HepG2 (cell line): Measurements from ENCODE around the gene GNGT2. TPM values are rescaled to one million over a fixed set of nuclear protein-coding genes. Genes with fewer than 3 reads are reported as not detected.

Experiments used
- AHDC1 ChIP-seq: sonication (generic); formaldehyde crosslinking; IDR thresholded peaks from 2 replicates; pipeline ENCODE4 v1.5.1; 2020; ENCODE audit warnings: mild to moderate bottlenecking, missing genetic modification reagents, borderline replicate concordance
- HMGXB3 ChIP-seq: sonication (generic); formaldehyde crosslinking; IDR thresholded peaks from 2 replicates; pipeline ENCODE4 v1.4.0; 2020; ENCODE audit warnings: missing genetic modification reagents, borderline replicate concordance
- NCOA1 ChIP-seq: sonication (generic); formaldehyde crosslinking; IDR thresholded peaks from 2 replicates; pipeline ENCODE4 v1.9.0; 2021; ENCODE audit warnings: missing genetic modification reagents
- NFKBIZ ChIP-seq: IDR thresholded peaks from 2 replicates; pipeline ENCODE4 v1.6.1; 2018; ENCODE audit warnings: missing genetic modification reagents, missing compliant biosample characterization
- SNRNP70 ChIP-seq: fragments of 200-400 bp; formaldehyde crosslinking; IDR thresholded peaks from 2 replicates; pipeline ENCODE4 v1.6.1; 2017; ENCODE audit warnings: mild to moderate bottlenecking, low read depth, low read length, moderate library complexity
- TAF1 ChIP-seq: sonication (generic); formaldehyde crosslinking; IDR thresholded peaks from 2 replicates; pipeline ENCODE4 v1.4.0; 2020; ENCODE audit warnings: missing genetic modification reagents
- TOPORS ChIP-seq: sonication (generic); formaldehyde crosslinking; IDR thresholded peaks from 2 replicates; pipeline ENCODE4 v1.8.0; 2023; ENCODE audit warnings: mild to moderate bottlenecking, missing genetic modification reagents
- ZNF251 ChIP-seq: sonication (generic); formaldehyde crosslinking; IDR thresholded peaks from 2 replicates; pipeline ENCODE4 v1.9.0; 2021; ENCODE audit warnings: mild to moderate bottlenecking, missing genetic modification reagents
- ZNF552 ChIP-seq: sonication (generic); formaldehyde crosslinking; IDR thresholded peaks from 2 replicates; pipeline ENCODE4 v1.9.0; 2022; ENCODE audit warnings: missing genetic modification reagents, mild to moderate bottlenecking, borderline replicate concordance
- ZNF615 ChIP-seq: sonication (generic); formaldehyde crosslinking; IDR thresholded peaks from 2 replicates; pipeline ENCODE4 v1.5.0; 2020; ENCODE audit warnings: mild to moderate bottlenecking, missing genetic modification reagents, borderline replicate concordance
- polyA plus RNA-seq, 8 experiments: library from polyadenylated mRNA; depleted of rRNA in 3 of 8; stranded (reverse) in 7 of 8; unstranded in 1 of 8; fragments of >200 nt; fragmentation: Illumina TruSeq in 4 of 8; extraction: Trizol in 4 of 8; gene quantifications; 2 replicates each; pipeline versions ENCODE4 v1.2.1 to v1.2.3, GENCODE V29; 2011 to 2016; ENCODE audit warnings: low read depth in 4 of 8, missing spikeins in 1 of 8, mixed read lengths in 1 of 8; ENCODE audit not compliant: insufficient read depth in 1 of 8
- total RNA-seq, 5 experiments: library from RNA; depleted of rRNA; stranded (reverse); fragments of >200 nt; fragmentation: Illumina TruSeq; extraction: Trizol; gene quantifications; 2 replicates each; pipeline ENCODE4 v1.2.3, GENCODE V29; 2016; ENCODE audit warnings: low read depth in 1 of 5

The GNGT2 gene
- total and polyA plus RNA-seq, 2 of the 13 experiments (the other 11 are each of a cell fraction or from before 2014, with no cell fraction given): not detected

DNA sequence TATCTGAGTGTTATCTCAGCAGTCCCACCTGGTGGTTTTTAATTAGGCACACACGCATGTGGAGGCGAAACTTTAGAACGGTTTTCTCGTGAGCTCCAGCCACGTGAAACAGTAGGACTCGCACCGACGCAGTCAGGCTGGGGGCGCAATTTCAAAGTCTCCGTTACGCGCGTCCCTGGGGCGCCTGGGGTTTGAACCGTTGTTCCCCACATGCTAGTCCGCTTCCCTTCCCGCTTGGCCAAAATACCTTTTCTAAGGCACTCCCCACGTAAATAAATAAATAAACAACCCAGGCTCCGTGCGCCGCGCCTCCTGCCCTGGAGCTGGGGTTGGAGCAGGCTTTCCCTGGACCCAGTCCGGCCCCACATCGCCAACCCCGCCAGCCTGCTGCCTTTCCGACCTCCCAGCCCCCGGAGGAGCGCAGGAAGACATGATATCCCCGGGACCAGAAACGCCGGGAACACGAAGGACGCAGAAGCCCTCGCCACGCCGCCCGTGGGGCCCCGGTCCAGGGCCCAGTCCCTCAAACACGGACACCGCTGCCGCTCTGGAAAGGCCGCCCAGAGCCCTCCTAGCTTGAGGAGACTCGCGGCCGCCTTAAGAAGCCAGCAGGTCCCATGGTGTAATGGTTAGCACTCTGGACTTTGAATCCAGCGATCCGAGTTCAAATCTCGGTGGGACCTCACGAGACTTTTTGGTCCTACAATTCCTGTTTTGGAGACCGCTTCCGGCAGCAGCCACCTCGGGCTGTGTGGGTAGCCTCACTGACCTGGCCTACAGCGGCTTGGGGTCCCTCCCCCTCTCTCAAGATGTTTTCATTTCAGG lies 18.2 kb downstream of the GNGT2 start (continued):
- TF ChIP-seq TOPORS (CRISPR knock-in tag) (peak; percentile 96), TAF1 (CRISPR knock-in tag) (peak; percentile 58), ZNF552 (CRISPR knock-in tag) (peak; percentile 85), SNRNP70 (no peak), ZNF615 (CRISPR knock-in tag) (no peak; the same call in 1 of the 2 replicates), NFKBIZ (CRISPR knock-in tag) (peak; percentile 33), ZNF251 (CRISPR knock-in tag) (no peak), HMGXB3 (CRISPR knock-in tag) (no peak; the same call in 1 of the 2 replicates), NCOA1 (peak; percentile 51; the same call in 1 of the 2 replicates), AHDC1 (CRISPR knock-in tag) (peak; percentile 35)
